GM12875 (cell line): ENCODE results near the gene SHB.

ENCODE experiments used
- H3K4me3 ChIP-seq: one replicate; pipeline ENCODE4 v1.5.1; 2011; ENCODE audit warnings: low read depth, low read length, control low read depth
- TF ChIP-seq, protein P1 (sequence below): IDR thresholded peaks from 2 replicates; pipeline ENCODE4 v1.5.1; 2011; ENCODE audit warnings: low read depth, mild to moderate bottlenecking, control low read depth, inconsistent platforms, low read length, moderate library complexity, borderline replicate concordance; ENCODE audit not compliant: insufficient read depth

Gene SHB

DNA sequence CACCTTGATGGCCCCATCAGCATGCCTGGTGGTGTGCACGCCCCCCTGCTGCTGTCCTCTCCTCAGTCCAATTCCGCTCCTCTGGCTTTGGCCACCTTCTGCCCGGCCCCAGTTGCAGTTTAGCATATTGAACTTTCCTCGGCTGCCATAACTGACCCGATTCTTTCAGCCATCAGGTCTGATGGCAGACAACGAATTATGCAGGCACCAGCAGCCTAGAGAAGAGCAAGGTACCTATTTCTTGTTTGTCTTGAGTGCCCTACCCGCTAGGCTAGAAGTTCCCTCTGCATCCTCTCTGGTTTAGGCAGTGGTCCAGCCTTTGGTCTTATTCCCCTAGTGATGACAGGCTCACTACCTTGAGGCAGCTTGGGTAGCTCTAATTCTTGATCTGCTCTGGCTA lies 122.1 kb downstream of the SHB start:
- H3K4me3 ChIP-seq: no peak overlapping the region
- TF ChIP-seq, protein P1, sequence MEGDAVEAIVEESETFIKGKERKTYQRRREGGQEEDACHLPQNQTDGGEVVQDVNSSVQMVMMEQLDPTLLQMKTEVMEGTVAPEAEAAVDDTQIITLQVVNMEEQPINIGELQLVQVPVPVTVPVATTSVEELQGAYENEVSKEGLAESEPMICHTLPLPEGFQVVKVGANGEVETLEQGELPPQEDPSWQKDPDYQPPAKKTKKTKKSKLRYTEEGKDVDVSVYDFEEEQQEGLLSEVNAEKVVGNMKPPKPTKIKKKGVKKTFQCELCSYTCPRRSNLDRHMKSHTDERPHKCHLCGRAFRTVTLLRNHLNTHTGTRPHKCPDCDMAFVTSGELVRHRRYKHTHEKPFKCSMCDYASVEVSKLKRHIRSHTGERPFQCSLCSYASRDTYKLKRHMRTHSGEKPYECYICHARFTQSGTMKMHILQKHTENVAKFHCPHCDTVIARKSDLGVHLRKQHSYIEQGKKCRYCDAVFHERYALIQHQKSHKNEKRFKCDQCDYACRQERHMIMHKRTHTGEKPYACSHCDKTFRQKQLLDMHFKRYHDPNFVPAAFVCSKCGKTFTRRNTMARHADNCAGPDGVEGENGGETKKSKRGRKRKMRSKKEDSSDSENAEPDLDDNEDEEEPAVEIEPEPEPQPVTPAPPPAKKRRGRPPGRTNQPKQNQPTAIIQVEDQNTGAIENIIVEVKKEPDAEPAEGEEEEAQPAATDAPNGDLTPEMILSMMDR: no peak

GRCh38 chr9:37946041-37946440 lies 123.0 kb downstream of the SHB start:
- H3K4me3 ChIP-seq: no peak overlapping the region
- TF ChIP-seq, protein P1: no peak

- H3K4me3 ChIP-seq: no peak overlapping the region
- TF ChIP-seq, protein P1: no peak
Measured at GRCh38 chr9:37944671-37945481, 124.2 kb downstream of the SHB start.

DNA sequence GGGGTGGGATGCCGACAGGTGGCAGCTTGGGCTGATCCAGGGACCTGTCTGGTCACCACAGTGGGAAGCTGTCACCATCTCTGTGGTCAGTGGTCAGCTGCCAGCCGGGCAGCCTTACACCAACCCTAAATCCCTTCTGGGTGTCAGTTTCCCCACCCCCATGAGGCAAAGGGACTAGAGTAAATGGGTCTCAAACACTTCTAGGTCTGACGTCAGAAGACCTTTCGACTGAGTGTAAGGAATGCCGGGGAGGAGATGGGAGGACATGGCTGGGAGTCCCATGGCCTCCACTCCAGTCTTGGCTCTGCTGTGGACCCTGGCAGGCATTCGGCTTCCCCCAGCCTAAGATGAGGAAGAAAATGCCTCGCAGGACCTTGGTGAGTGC lies 124.8 kb downstream of the SHB start:
- TF ChIP-seq, protein P1: no peak
- no peak overlapping the region for H3K4me3 ChIP-seq

DNA sequence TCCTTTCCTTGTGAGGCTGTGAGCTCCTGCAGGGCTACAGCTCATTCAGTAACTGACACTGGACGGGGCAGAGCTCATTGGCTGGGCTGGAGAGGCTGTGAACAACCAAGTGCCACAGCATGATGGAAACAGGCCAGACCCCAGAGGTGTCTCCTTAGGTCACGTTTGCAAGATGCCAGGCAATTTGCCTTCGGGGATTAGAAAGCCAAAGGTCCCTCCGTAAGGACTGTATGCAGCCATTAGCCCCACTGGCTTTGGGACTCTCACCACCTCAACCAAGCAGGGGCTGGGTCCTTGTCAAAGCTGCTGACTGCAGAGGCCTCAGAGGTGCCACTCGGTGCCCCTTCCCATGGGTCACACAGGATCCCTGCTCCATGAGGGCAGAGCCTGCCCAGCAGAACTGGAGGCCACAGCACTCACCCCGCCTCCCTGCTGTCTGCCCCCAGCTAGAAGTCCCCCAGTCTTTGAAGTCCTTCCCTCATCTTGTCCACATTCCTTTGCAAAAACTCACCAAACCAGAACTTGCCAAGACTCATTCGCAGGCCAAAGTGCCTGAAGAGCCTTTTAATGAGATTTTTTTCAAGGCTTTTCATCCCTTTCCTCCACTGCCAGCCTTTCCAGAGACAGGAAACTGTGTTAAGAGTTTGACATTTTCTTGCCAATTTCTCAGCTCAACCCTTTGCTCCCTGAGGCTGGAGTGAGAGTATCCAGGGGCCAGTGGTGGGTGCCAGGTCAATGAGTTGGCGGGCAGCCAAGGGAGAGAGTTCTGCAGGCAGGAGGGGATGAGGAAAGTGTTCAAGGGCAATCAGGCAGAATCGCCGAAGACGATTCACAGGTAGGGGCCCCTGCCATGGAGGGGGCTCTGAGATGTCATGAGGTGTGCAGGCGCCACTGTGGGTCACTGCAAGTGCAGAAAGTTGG lies 125.4 kb downstream of the SHB start:
- TF ChIP-seq, protein P1: no peak
- no peak overlapping the region for H3K4me3 ChIP-seq

- H3K4me3 ChIP-seq: no peak overlapping the region
- TF ChIP-seq, protein P1: no peak
Measured at GRCh38 chr9:37942621-37943344, 126.2 kb downstream of the SHB start.
